Measurements from ENCODE around the gene GOLGA7B. TPM values are rescaled to one million over a fixed set of nuclear protein-coding genes. Genes with fewer than 3 reads are reported as not detected.

Gene GOLGA7B
- not detected for total RNA-seq
- long read RNA-seq: 0 reads

DNA sequence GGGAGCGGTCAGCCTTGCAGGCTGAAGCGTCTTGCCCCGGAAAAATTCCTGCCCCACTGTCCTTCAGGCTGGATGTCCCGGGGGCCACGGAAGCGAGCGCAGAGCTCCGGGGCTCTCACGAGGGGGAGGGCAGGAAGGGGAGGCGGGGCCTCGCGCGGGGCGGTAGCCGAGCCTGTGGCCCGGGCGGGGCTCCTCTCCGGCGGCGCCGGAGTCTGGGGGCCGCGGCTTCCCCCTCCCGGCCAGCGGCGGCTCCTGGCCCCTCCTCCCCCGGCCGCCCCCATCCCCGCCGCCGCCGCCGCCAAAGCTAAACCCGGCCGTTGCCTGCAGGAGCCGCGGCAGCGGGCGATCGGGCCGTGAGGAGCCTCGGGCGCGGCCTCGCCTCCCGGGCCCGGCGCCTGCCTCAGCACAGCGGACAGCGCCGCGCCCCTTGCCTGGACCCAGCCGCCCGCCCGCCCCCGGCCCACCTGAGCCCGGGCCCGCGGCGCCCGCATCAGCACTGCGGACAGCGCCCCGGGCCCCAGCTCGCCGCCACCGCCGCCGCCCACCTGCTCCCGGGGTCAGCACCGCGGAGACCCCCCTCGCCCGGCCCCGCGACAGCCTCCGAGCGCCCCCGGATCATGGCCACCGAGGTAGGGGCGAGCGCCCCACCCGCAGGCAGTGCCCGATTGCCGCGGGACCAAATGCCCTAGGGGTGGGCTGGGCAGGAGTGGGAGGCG is at the start of gene GOLGA7B:
Gene GOLGA7B (plus strand): TSS at position 157 of the 716 bp plus-strand sequence. CDS start 461 bp downstream, at position 618.
- ATAC-seq (peak; percentile 92), DNase-seq (peak; percentile 58)
- intact Hi-C loops (cut with micrococcal nuclease): no loop called here

DNA sequence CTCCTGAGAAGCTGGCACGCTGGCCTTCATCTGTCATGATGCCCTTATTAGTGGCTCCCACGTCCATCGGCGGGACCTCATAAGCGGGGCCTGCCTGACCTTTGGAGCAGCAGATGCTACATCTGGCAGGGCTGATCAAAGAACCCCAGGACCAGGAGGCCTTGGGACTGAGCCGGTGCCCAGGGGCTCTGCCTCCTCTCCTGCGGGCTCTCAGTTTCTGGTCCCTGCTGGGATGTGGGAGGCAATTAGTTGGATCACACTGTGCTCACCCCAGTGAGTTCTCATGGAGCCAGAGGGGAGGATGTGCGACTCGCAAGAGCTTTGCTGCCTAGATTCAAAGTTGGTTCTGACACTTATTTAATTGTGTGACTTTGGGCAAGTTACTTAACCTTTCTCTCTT is 49.2 kb upstream of the GOLGA7B start:
- no peak for ATAC-seq

GRCh38 chr10:97801422-97801821 is 48.2 kb upstream of the GOLGA7B start:
- ATAC-seq (no peak), DNase-seq (no peak)
- intact Hi-C loops (cut with micrococcal nuclease): no loop called here

More for the DNA sequence above, 49.2 kb upstream of the GOLGA7B start:
- no peak for DNase-seq
- intact Hi-C loops (cut with micrococcal nuclease): no loop called here

- intact Hi-C loops (cut with micrococcal nuclease): no loop called here
Observed at GRCh38 chr10:97805096-97805884, 44.4 kb upstream of the GOLGA7B start.

DNA sequence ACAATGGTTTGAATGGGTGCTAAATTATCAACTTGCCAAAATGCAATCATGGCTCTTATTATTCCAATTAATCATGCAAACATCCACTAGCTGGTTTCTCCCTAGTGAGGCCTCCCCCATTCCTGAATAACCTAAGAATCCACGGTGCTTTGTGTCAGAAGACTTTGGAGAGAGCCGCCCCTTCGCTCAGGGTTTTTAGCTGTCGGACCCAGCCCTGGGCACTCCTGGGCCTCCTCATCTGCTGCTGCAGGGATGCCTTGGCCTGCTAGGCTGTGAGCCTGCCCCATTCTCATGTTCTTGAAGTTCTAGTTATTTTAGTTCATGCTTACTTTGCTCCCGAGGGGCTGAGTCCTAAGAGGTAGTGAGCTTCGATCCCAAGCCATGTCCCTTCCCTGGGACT is 43.7 kb upstream of the GOLGA7B start:
- no peak for DNase-seq
- no peak for ATAC-seq
- intact Hi-C loops (cut with micrococcal nuclease): no loop called here

More at GRCh38 chr10:97805096-97805884, 44.4 kb upstream of the GOLGA7B start:
- ATAC-seq (no peak), DNase-seq (no peak)

DNA sequence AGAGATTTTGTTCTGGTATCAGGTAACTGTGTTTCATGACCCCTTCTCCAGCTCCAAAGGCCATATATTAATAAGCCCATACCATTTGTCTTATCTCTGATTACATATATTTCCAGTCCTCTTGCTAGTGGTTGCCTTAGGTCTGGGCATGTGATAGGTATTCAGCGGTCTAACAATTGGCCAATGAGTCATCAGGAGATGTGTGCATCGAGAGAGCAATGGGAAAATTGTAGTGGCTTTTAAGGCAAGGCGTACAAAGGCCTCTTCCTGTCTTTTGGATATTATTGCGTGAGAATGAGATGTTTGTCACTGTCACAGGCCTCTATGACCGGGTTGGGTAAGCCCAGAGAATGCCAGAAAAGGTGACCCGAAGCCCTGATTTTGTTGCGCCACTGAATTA is 39.2 kb upstream of the GOLGA7B start:
- ATAC-seq (no peak), DNase-seq (no peak)
- intact Hi-C loops (cut with micrococcal nuclease): no loop called here

DNA sequence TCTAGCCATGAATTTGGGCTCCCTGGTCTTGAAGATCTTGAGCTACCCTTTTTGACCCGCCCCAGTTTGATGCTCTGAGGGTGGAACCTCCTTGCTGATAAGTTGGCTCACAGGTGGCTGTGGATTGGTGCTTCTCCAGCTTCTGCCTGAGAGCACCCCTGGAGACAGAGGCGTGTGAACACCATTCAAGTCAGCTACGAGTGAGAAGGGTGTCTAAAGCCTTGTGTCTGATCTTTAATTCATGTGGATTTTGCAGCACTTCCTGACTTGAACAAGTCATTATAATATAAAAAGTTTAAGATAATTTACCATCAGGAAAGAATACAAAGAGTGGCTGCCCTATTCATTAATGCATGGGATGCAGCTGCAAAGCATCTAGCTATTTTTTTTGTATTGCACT is 37.7 kb upstream of the GOLGA7B start:
- intact Hi-C loops (cut with micrococcal nuclease): no loop called here
- DNase-seq (no peak), ATAC-seq (no peak)

GRCh38 chr10:97812696-97813095 is 36.9 kb upstream of the GOLGA7B start:
- ATAC-seq: no peak
- intact Hi-C loops (cut with micrococcal nuclease): no loop called here
- no peak for DNase-seq

DNA sequence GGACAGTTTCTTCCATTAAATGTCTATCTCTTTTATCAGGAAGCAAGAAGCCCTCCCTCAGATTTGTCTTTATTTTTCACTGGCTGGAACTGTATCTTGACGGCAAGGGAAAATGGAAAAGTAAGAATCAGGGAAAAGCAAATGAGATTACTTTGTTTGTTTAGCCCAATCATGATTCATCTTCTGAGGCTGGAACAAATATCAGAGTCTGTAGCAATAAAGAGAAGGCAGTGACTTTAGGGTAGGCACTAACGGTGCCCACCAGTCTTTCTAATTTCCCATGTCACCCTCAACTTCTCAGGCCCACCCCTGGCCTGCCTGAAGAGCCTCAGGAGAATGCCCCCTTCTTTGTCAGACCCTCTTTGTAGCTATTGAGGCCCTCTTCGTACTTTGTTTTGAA is 36.3 kb upstream of the GOLGA7B start:
- intact Hi-C loops (cut with micrococcal nuclease): no loop called here
- ATAC-seq (no peak), DNase-seq (no peak)

DNA sequence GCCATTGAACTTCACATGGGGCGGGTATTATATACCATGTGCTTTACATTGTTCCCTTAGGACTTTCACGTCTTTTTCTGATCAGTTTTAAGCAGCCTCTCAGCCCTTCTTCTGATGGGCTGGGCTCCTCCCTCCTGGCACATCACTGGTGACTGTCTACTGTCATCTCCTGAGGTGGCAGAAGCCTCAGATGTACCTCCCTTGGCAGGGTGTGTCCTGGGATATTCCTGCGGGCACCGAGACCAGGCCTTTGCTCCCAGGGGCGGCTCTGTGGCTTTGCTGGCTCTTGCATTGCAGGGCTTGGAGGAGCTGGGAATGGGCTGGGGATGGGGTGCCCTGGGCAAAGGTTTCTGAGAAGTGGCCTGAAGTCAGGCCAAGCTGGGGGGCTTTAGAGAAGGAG is 34.6 kb upstream of the GOLGA7B start:
- DNase-seq (no peak), ATAC-seq (no peak)
- intact Hi-C loops (cut with micrococcal nuclease): no loop called here

- no peak for ATAC-seq
- DNase-seq: no peak
- intact Hi-C loops (cut with micrococcal nuclease): no loop called here
Observed at GRCh38 chr10:97816609-97817008, 33.0 kb upstream of the GOLGA7B start.

- DNase-seq: no peak
- no peak for ATAC-seq
- intact Hi-C loops (cut with micrococcal nuclease): no loop called here
Observed at GRCh38 chr10:97818572-97818971, 31.1 kb upstream of the GOLGA7B start.

GRCh38 chr10:97820096-97820704 is 29.4 kb upstream of the GOLGA7B start:
- intact Hi-C loops (cut with micrococcal nuclease): no loop called here
- DNase-seq (no peak), ATAC-seq (no peak)

GRCh38 chr10:97821308-97822038 is 28.2 kb upstream of the GOLGA7B start:
- DNase-seq (no peak), ATAC-seq (peak; percentile 52)
- intact Hi-C loops (cut with micrococcal nuclease): no loop called here

GRCh38 chr10:97822261-97822687 is 27.4 kb upstream of the GOLGA7B start:
- DNase-seq (no peak), ATAC-seq (peak; percentile 76)
- intact Hi-C loops (cut with micrococcal nuclease): no loop called here

DNA sequence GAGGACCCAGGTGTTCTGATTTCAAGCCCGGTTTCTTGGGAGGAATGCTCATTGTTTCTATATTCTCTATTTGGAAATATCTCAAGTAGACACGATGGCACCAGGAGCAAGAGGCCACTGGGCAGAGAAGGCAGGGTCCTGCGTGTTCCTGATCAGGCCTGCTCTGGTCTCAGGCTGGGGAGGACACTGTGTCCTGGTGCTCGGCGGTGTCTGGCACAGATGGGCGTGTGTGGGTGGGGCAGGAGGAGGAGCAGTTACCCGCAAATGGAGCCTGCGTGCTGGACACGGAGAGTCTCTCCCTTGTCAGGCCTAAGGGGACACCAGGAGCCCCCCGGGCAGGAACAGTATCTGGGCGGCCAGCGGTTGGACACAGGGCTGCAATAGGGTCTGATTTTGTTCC is 25.9 kb upstream of the GOLGA7B start:
- ATAC-seq: peak; percentile 86
- peak; percentile 62 for DNase-seq
- intact Hi-C loops (cut with micrococcal nuclease): no loop called here

- intact Hi-C loops (cut with micrococcal nuclease): no loop called here
- no peak for ATAC-seq
- DNase-seq: no peak
Observed at GRCh38 chr10:97825020-97825760, 24.5 kb upstream of the GOLGA7B start.

- DNase-seq: no peak
- intact Hi-C loops (cut with micrococcal nuclease): no loop called here
- ATAC-seq: no peak
Observed at GRCh38 chr10:97826892-97827291, 22.8 kb upstream of the GOLGA7B start.

All from left ventricle myocardium superior (tissue), 1 donor.